ENCODE data around the gene MAGEE1.

Gene MAGEE1

GRCh38 chrX:76454456-76454927 is 27.0 kb downstream of the MAGEE1 start:
- no peak overlapping the region for H3K4me3 ChIP-seq (ENCODE audit: low read depth, low read length)
- DNase-seq (ENCODE audit: low read depth), result peak; percentile 33
- TF ChIP-seq POLR2A (IDR thresholded peaks at IDR 0.05; ENCODE audit: extremely low read depth, insufficient read length), result no peak
- peak; percentile 26 for TF ChIP-seq CTCF (IDR thresholded peaks at IDR 0.05; ENCODE audit: low read depth, low read length)

GRCh38 chrX:76477353-76477752 is 49.8 kb downstream of the MAGEE1 start:
- TF ChIP-seq CTCF (IDR thresholded peaks at IDR 0.05; ENCODE audit: low read depth, low read length), result no peak
- TF ChIP-seq MYC (IDR thresholded peaks at IDR 0.05; ENCODE audit: low read depth, low read length), result no peak
- no peak for TF ChIP-seq MAX (IDR thresholded peaks at IDR 0.05; ENCODE audit: low read depth, low read length)
- TF ChIP-seq POLR2A (IDR thresholded peaks at IDR 0.05; ENCODE audit: extremely low read depth, insufficient read length), result no peak
- no peak overlapping the region for H3K4me3 ChIP-seq (ENCODE audit: low read depth, low read length)
- no peak for DNase-seq (ENCODE audit: low read depth)
